Psoas muscle (tissue), 8 donors: ENCODE results near the gene CSTB. TPM values are rescaled to one million over a fixed set of nuclear protein-coding genes. Genes with fewer than 3 reads are reported as not detected.

Experiments used
- ATAC-seq, 4 donors: fragments of 200-7000 bp; cut with Tn5 transposase; one replicate each; pipeline ENCODE4 v1.9.1; 2020; ENCODE audit warnings: moderate library complexity in 3 of 4, mild to moderate bottlenecking in 2 of 4
- DNase-seq, 2 donors: peaks; one replicate each; pipeline ENCODE4 v3.0.0-alpha.2; 2020
- H3K27ac ChIP-seq: fragments of 200-600 bp; one replicate; pipeline ENCODE4 v1.8.0; 2022
- H3K27me3 ChIP-seq, 3 donors: fragments of 200-600 bp in 1 of 3; one replicate each; pipeline versions ENCODE4 v1.6.1 to v1.8.0; 2013 to 2022; ENCODE audit warnings: low read length in 2 of 3, mild to moderate bottlenecking in 2 of 3, moderate library complexity in 1 of 3; ENCODE audit not compliant: insufficient read depth in 3 of 3
- H3K36me3 ChIP-seq, 2 donors: fragments of 200-600 bp in 1 of 2; one replicate each; pipeline versions ENCODE4 v1.6.1 to v1.8.0; 2013 to 2022; ENCODE audit warnings: low read depth in 1 of 2, mild to moderate bottlenecking in 1 of 2, moderate library complexity in 1 of 2; ENCODE audit not compliant: insufficient read depth in 1 of 2
- H3K4me1 ChIP-seq: fragments of 200-600 bp; one replicate; pipeline ENCODE4 v1.8.0; 2022
- H3K4me3 ChIP-seq: fragments of 200-600 bp; one replicate; pipeline ENCODE4 v1.8.0; 2022; ENCODE audit warnings: mild to moderate bottlenecking
- H3K9me3 ChIP-seq: fragments of 200-600 bp; one replicate; pipeline ENCODE4 v1.8.0; 2022
- WGBS, 3 donors: extraction: QIAGEN DNeasy Blood & Tissue Kit; methylation state at CpG; one replicate each; pipeline versions ENCODE4 v1.1.6 to v1.1.7; 2013; 5-methylcytosine and 5-hydroxymethylcytosine counted together
- intact Hi-C, 2 donors: fragments of 100-400 bp; cut with DNase I; formaldehyde crosslinking; loops; one replicate each; pipeline versions ENCODE4 v1.11.0 to v1.14.2; 2022
- polyA plus RNA-seq, 3 donors: library from polyadenylated mRNA; stranded (reverse); fragments of 200-250 nt; gene quantifications; one replicate each; pipeline ENCODE4 v1.2.3, GENCODE V29; 2013
- total RNA-seq, 4 donors: library from RNA; stranded (reverse); fragmentation: NEBNext Ultra II Directional in 2 of 4; extraction: Animal tissue kit (Norgen Biotek cat#: 25700) in 2 of 4; gene quantifications; one replicate each; pipeline versions ENCODE4 v1.2.1 to v1.2.4, GENCODE V29; 2021 to 2023
- TF ChIP-seq, protein P1 (sequence below): fragments of 200-600 bp; IDR thresholded peaks from one replicate; pipeline ENCODE4 v1.8.0; 2022; ENCODE audit warnings: antibody characterized with exemption
- donor health status: healthy with polysubstance abuse.
- donor health status: DM: no; HTN: no; CAD: no; lungs with moderate emphysema.
- donor health status: Bipolar disorder and iron deficiency.
- donor health status: healthy.
- donor health status: DM: yes; HTN: yes; CAD: no.
- donor health status: DM: no; HTN: no; CAD: no.
- donor health status: DM: no; HTN: no; CAD: no.
- donor health status: DM: yes; HTN: yes; CAD: no.

Gene CSTB
- total and polyA plus RNA-seq, 7 donors: 16.0 to 35.2 (median 21.3) TPM

- peaks cover 19% of the 10 kb centered on the region for H3K4me1 ChIP-seq
- no peak for DNase-seq
- H3K27me3 ChIP-seq: no peaks in the 10 kb centered on the region
- no peak for ATAC-seq
- H3K4me3 ChIP-seq: no peak overlapping the region
- intact Hi-C loops: no loop called here
- H3K36me3 ChIP-seq: peaks cover 0 to 20% of the 10 kb centered on the region in 2 donors
- no peaks in the 10 kb centered on the region for H3K9me3 ChIP-seq
- 84 to 96% (median 85%) methylated on average over 17 to 18 of the region's 18 CpGs for WGBS, 3 donors
- H3K27ac ChIP-seq: no peak overlapping the region
- TF ChIP-seq, protein P1, sequence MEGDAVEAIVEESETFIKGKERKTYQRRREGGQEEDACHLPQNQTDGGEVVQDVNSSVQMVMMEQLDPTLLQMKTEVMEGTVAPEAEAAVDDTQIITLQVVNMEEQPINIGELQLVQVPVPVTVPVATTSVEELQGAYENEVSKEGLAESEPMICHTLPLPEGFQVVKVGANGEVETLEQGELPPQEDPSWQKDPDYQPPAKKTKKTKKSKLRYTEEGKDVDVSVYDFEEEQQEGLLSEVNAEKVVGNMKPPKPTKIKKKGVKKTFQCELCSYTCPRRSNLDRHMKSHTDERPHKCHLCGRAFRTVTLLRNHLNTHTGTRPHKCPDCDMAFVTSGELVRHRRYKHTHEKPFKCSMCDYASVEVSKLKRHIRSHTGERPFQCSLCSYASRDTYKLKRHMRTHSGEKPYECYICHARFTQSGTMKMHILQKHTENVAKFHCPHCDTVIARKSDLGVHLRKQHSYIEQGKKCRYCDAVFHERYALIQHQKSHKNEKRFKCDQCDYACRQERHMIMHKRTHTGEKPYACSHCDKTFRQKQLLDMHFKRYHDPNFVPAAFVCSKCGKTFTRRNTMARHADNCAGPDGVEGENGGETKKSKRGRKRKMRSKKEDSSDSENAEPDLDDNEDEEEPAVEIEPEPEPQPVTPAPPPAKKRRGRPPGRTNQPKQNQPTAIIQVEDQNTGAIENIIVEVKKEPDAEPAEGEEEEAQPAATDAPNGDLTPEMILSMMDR: no peak
Observed at GRCh38 chr21:43808367-43808766, 32.3 kb upstream of the CSTB start.

- peaks cover 4% of the 10 kb centered on the region for H3K4me1 ChIP-seq
- 85 to 86% (median 85%) methylated on average over 21 of the region's 21 CpGs for WGBS, 3 donors
- H3K36me3 ChIP-seq: peaks cover 2 to 42% of the 10 kb centered on the region in 2 donors
- intact Hi-C loops: no loop called here
- no peaks in the 10 kb centered on the region for H3K9me3 ChIP-seq
- H3K27me3 ChIP-seq: no peaks in the 10 kb centered on the region
- no peak for DNase-seq
- ATAC-seq: no peak
- H3K27ac ChIP-seq: no peak overlapping the region
- H3K4me3 ChIP-seq: no peak overlapping the region
- TF ChIP-seq, protein P1: no peak
Observed at GRCh38 chr21:43806017-43806710, 30.1 kb upstream of the CSTB start.

GRCh38 chr21:43805275-43805800 lies 29.2 kb upstream of the CSTB start:
- Histone ChIP-seq H3K4me1 (no peaks in the 10 kb centered on the region), H3K4me3 (no peak overlapping the region), H3K36me3 (peaks cover 2 to 50% of the 10 kb centered on the region in 2 donors), H3K9me3 (no peaks in the 10 kb centered on the region), H3K27ac (no peak overlapping the region), H3K27me3 (no peaks in the 10 kb centered on the region)
- 80 to 86% (median 83%) methylated on average over 14 of the region's 14 CpGs for WGBS, 3 donors
- intact Hi-C loops: no loop called here
- no peak for DNase-seq
- no peak for ATAC-seq
- TF ChIP-seq, protein P1: no peak

DNA sequence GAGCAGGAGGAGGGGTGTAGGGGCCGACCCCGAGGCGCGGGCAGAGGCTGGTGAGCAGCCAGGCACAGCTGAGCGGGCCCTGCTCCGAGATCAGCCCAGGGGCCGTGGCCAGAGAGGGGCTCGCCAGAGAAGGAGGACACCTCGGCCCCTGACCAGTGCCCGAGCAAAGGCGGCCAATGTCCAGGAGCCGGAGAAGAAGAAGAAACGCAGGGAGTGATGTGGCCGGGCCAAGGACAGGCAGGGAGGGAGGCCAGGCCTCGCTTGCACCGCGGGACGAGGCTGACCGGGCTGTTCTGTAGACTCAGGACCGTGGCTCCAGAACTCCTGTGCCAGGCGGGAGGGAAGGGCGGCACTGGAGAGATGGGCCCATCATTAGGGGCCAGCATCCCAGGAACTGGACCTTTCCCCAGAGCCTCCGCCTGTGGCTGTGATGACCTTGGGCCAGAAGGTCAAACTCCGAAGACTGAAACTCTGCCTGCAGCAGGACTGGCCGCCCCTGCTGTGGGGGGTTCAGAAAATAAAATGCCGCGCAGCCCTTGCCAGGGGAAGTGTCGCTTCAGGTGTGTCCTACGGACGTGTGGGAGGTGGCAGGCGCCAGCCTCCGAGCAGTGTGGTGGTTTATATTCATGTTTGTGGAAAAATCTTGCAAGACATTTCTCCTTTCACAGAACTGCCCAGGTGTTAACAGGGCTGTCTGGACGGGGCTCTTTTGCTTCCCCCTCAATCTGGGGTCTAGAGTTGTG lies 27.6 kb upstream of the CSTB start:
- H3K4me3 ChIP-seq: no peak overlapping the region
- TF ChIP-seq, protein P1: no peak
- intact Hi-C loops: no loop called here
- WGBS, 3 donors: 90 to 92% (median 90%) methylated on average over 30 to 33 of the region's 33 CpGs
- H3K4me1 ChIP-seq: no peaks in the 10 kb centered on the region
- no peaks in the 10 kb centered on the region for H3K9me3 ChIP-seq
- ATAC-seq: no peak
- H3K27me3 ChIP-seq: no peaks in the 10 kb centered on the region
- DNase-seq: no peak
- H3K36me3 ChIP-seq: peaks cover 7 to 66% of the 10 kb centered on the region in 2 donors
- no peak overlapping the region for H3K27ac ChIP-seq
